ENCODE measurements around the gene RARG.
"Not testable (repeated sequence)": the region's sequence is repeated elsewhere in the genome, so short reads cannot be mapped to it uniquely, and the experiment has no call there.

The RARG gene

GRCh38 chr12:53191885-53192530 lies 40.0 kb downstream of the RARG start:
- DNase-seq (ENCODE audit: low read depth in 2 of 2), result no peak

- DNase-seq (ENCODE audit: low read depth in 2 of 2), result no peak
Measured at GRCh38 chr12:53191096-53191884, 40.7 kb downstream of the RARG start.

GRCh38 chr12:53190108-53190729 lies 41.8 kb downstream of the RARG start:
- no peak for DNase-seq (ENCODE audit: low read depth in 2 of 2)

- no peak for DNase-seq (ENCODE audit: low read depth in 2 of 2)
Measured at GRCh38 chr12:53187145-53187899, 44.7 kb downstream of the RARG start.

GRCh38 chr12:53186745-53187144 lies 45.3 kb downstream of the RARG start:
- DNase-seq (ENCODE audit: low read depth in 2 of 2), result no peak

GRCh38 chr12:53185582-53186153 lies 46.3 kb downstream of the RARG start:
- no peak for DNase-seq (ENCODE audit: low read depth in 2 of 2)

GRCh38 chr12:53184828-53185227 lies 47.2 kb downstream of the RARG start:
- DNase-seq (ENCODE audit: low read depth in 2 of 2), result no peak

- no peak for DNase-seq (ENCODE audit: low read depth in 2 of 2)
Measured at GRCh38 chr12:53182903-53183302, 49.1 kb downstream of the RARG start.

GRCh38 chr12:53181935-53182334 lies 50.1 kb downstream of the RARG start:
- DNase-seq (ENCODE audit: low read depth in 2 of 2), result no peak

GRCh38 chr12:53180931-53181645 lies 50.9 kb downstream of the RARG start:
- DNase-seq (ENCODE audit: low read depth in 2 of 2), result peak; percentile 49 to 74

- DNase-seq (ENCODE audit: low read depth in 2 of 2), result peak; percentile 97 to 99
Measured at GRCh38 chr12:53180220-53180930, 51.6 kb downstream of the RARG start, which contains the start of the genes CSAD and ZNF740. Gene CSAD, minus strand, starts transcription at chr12:53180925. Its CDS starts 7,455 bp downstream, at chr12:53173470. Gene ZNF740, plus strand, starts transcription at chr12:53180722. Its CDS starts 1,262 bp downstream, at chr12:53181984.

- DNase-seq (ENCODE audit: low read depth in 2 of 2), result no peak
Measured at GRCh38 chr12:53179687-53180219, 52.3 kb downstream of the RARG start.

- not testable (repeated sequence) for DNase-seq (ENCODE audit: low read depth in 2 of 2)
Measured at GRCh38 chr12:53178803-53179202, 53.2 kb downstream of the RARG start.

- not testable (repeated sequence) for DNase-seq (ENCODE audit: low read depth in 2 of 2)
Measured at GRCh38 chr12:53177447-53177846, 54.6 kb downstream of the RARG start.

- no peak for DNase-seq (ENCODE audit: low read depth in 2 of 2)
Measured at GRCh38 chr12:53176750-53177149, 55.3 kb downstream of the RARG start.

- DNase-seq (ENCODE audit: low read depth in 2 of 2), result no peak
Measured at GRCh38 chr12:53174881-53175491, 57.0 kb downstream of the RARG start.

GRCh38 chr12:53173085-53173715 lies 58.8 kb downstream of the RARG start:
- DNase-seq (ENCODE audit: low read depth in 2 of 2), result no peak

GRCh38 chr12:53172352-53172751 lies 59.7 kb downstream of the RARG start:
- DNase-seq (ENCODE audit: low read depth in 2 of 2), result no peak

- no peak for DNase-seq (ENCODE audit: low read depth in 2 of 2)
Measured at GRCh38 chr12:53171725-53172329, 60.2 kb downstream of the RARG start.
